ENCODE measurements around the gene ITM2A. TPM values are rescaled to one million over a fixed set of nuclear protein-coding genes. Genes with fewer than 3 reads are reported as not detected.

The ITM2A gene
- total RNA-seq, 4 donors from 2014 or later: 23.4 to 45.1 (median 27.2) TPM

DNA sequence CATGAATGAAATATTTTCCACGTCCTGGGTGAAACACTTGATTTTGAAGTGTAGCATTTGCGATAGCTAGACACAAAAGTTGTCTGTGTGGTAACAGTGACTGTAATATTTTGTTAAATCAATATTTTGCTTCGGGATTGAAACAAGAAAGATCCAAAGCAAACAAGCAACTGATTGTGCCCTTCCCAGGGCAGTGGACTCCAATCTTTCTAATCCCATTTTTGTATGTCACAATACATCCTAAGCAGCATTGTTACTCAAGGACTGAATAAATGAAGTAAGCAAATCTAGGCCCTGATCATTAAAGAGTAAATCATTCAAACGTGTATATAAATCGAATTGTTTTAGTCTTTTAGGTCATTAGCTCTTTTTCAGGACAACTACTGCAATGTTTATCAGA lies 2.8 kb downstream of the ITM2A start:
- Histone ChIP-seq H3K27me3 (no peaks in the 10 kb centered on the region), H3K27ac (no peak overlapping the region), H3K4me1 (no peaks in the 10 kb centered on the region), H3K36me3 (no peaks in the 10 kb centered on the region), H3K4me3 (peak overlapping the region; percentile 5), H3K9me3 (no peaks in the 10 kb centered on the region)
- 43% methylated on average over 5 of the region's 5 CpGs for WGBS
- DNase-seq (ENCODE audit: low spot score in 2 of 2): no peak
- TF ChIP-seq, protein P1, sequence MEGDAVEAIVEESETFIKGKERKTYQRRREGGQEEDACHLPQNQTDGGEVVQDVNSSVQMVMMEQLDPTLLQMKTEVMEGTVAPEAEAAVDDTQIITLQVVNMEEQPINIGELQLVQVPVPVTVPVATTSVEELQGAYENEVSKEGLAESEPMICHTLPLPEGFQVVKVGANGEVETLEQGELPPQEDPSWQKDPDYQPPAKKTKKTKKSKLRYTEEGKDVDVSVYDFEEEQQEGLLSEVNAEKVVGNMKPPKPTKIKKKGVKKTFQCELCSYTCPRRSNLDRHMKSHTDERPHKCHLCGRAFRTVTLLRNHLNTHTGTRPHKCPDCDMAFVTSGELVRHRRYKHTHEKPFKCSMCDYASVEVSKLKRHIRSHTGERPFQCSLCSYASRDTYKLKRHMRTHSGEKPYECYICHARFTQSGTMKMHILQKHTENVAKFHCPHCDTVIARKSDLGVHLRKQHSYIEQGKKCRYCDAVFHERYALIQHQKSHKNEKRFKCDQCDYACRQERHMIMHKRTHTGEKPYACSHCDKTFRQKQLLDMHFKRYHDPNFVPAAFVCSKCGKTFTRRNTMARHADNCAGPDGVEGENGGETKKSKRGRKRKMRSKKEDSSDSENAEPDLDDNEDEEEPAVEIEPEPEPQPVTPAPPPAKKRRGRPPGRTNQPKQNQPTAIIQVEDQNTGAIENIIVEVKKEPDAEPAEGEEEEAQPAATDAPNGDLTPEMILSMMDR (IDR thresholded peaks at IDR 0.05): no peak
- TF ChIP-seq POLR2AphosphoS5 (IDR thresholded peaks at IDR 0.05) (no peak), POLR2A (IDR thresholded peaks at IDR 0.05) (no peak), EP300 (IDR thresholded peaks at IDR 0.05) (no peak)

DNA sequence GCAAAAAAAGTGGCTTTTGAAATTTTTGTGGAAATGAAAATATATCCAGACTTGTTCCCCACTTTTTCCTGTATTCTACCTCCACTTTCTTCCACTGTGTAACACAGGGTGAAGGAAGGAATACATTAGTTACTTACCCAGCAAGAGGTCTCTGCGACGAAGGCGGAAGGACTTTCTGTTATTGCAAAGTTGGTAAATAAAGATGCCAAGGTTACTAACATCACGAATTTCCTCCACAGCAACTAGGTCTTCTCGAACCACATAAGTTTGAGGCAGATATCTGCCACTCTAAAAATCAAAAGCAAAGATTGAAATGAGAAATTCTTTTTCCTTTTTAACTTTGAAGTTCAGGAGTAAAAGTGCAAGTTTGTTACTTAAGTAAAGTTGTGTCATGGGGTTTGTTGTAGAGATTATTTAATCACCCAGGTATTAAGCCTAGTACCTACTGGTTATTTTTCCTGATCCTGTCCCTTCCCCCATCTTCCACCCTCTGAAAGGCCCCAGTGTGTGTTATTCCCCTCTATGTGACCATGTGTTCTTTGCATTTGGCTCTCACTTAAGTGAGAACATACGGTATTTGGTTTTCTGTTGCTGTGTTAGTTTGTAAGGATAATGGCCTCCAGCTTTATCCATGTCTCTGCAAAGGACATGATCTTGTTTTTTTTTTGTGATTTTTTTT lies 5.8 kb downstream of the ITM2A start:
- WGBS: 62% methylated on average over 6 of the region's 6 CpGs
- TF ChIP-seq POLR2AphosphoS5 (IDR thresholded peaks at IDR 0.05) (no peak), EP300 (IDR thresholded peaks at IDR 0.05) (no peak), POLR2A (IDR thresholded peaks at IDR 0.05) (no peak)
- TF ChIP-seq, protein P1 (IDR thresholded peaks at IDR 0.05): no peak
- DNase-seq (ENCODE audit: low spot score in 2 of 2): no peak
- H3K27ac ChIP-seq: no peak overlapping the region
- no peaks in the 10 kb centered on the region for H3K4me1 ChIP-seq
- no peaks in the 10 kb centered on the region for H3K36me3 ChIP-seq
- no peak overlapping the region for H3K4me3 ChIP-seq
- no peaks in the 10 kb centered on the region for H3K9me3 ChIP-seq
- H3K27me3 ChIP-seq: no peaks in the 10 kb centered on the region

DNA sequence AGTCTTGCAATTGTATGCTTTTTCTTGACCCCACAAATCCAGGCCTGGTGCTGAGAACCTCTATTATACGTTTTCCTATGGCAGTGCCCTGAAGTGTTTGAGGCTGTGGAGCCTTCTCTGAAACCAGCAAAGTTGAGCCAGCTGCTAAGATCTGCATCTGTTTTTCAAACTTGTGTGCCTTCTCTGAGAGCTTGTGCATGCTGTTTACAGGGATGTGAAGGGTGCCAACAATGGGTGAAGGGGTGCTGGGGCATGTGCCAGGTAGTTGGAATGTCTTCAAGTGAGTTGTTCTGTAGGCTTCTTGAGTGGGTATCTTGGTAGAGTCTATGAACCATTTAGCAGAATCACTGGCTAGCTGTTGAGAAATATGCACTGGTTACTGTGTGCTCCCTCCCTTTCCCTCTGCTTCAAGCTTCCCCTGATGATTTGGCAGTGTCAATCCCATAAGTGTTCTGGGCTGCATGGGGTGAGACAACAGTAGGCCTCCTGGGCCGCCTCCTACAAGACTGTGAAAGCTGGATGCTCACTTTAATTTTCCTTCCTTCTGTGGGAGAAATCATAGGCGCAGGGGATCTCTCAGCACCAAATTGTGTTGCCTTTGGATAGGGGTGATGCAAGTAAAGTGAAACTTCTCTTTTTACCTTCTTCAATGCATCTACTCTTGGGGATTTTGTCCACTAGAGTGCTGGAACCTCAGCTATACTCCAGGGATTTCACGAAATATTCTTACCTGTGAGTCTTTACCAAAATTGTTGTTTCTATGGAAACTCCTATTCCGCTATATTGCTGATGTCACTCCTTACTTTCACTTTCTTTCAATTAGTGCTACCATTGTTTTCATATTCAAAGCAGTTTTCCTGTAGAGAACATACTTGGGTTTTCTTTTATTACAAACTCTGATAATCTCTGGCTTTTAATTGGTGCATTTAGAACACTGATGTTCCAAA lies 30.0 kb downstream of the ITM2A start:
- H3K27me3 ChIP-seq: no peaks in the 10 kb centered on the region
- no peaks in the 10 kb centered on the region for H3K4me1 ChIP-seq
- 62% methylated on average over 5 of the region's 5 CpGs for WGBS
- no peak overlapping the region for H3K4me3 ChIP-seq
- no peak for DNase-seq (ENCODE audit: low spot score in 2 of 2)
- H3K9me3 ChIP-seq: no peaks in the 10 kb centered on the region
- TF ChIP-seq, protein P1 (IDR thresholded peaks at IDR 0.05): no peak
- no peak for TF ChIP-seq POLR2A (IDR thresholded peaks at IDR 0.05)
- no peak for TF ChIP-seq POLR2AphosphoS5 (IDR thresholded peaks at IDR 0.05)
- no peak for TF ChIP-seq EP300 (IDR thresholded peaks at IDR 0.05)
- no peaks in the 10 kb centered on the region for H3K36me3 ChIP-seq
- H3K27ac ChIP-seq: no peak overlapping the region

DNA sequence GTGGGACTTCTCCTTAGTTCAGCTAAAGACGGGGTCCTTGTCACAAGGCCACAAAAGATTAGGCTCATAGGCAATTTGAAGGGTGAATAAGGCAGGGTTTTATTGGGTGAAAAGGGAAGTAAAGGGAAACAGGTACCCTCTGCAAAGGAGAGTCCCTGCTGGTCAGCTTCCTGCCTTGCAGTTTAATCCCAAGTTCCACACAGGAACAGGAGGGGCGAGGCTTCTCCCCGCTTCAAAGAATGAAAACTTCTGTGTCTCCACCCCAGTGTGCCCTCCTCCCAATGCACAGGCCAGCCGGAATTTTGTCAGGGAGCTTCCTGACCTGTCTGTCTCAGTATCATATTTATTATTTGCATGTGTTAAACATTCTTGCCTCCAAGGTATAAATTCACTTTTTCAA lies 37.1 kb downstream of the ITM2A start:
- Histone ChIP-seq H3K4me3 (no peak overlapping the region), H3K9me3 (no peaks in the 10 kb centered on the region), H3K36me3 (no peaks in the 10 kb centered on the region), H3K27me3 (no peaks in the 10 kb centered on the region), H3K27ac (no peak overlapping the region), H3K4me1 (no peaks in the 10 kb centered on the region)
- TF ChIP-seq POLR2A (IDR thresholded peaks at IDR 0.05) (no peak), EP300 (IDR thresholded peaks at IDR 0.05) (no peak), POLR2AphosphoS5 (IDR thresholded peaks at IDR 0.05) (no peak)
- TF ChIP-seq, protein P1 (IDR thresholded peaks at IDR 0.05): no peak
- WGBS: 63% methylated on average over 4 of the region's 4 CpGs
- DNase-seq (ENCODE audit: low spot score in 2 of 2): no peak

Data from suprapubic skin (tissue), 4 donors.